ENCODE measurements around the gene CCDC198.

GRCh38 chr14:57519043-57519442, 25.4 kb upstream of the CCDC198 start:
- TF ChIP-seq CTCF (conservative IDR thresholded peaks at IDR 0.05; ENCODE audit: low read depth in 2 of 2) = no peak
- TF ChIP-seq EZH2 (IDR thresholded peaks at IDR 0.05; ENCODE audit: low read depth, unreplicated experiment) = no peak
- no peak for TF ChIP-seq EZH2phosphoT487 (IDR thresholded peaks at IDR 0.05; ENCODE audit: unreplicated experiment)
- TF ChIP-seq POLR2AphosphoS5 (IDR thresholded peaks at IDR 0.05; ENCODE audit: low read depth) = no peak
- no peak for TF ChIP-seq REST (IDR thresholded peaks at IDR 0.05; ENCODE audit: unreplicated experiment)
